ENCODE data around the gene HTR6.

DNA sequence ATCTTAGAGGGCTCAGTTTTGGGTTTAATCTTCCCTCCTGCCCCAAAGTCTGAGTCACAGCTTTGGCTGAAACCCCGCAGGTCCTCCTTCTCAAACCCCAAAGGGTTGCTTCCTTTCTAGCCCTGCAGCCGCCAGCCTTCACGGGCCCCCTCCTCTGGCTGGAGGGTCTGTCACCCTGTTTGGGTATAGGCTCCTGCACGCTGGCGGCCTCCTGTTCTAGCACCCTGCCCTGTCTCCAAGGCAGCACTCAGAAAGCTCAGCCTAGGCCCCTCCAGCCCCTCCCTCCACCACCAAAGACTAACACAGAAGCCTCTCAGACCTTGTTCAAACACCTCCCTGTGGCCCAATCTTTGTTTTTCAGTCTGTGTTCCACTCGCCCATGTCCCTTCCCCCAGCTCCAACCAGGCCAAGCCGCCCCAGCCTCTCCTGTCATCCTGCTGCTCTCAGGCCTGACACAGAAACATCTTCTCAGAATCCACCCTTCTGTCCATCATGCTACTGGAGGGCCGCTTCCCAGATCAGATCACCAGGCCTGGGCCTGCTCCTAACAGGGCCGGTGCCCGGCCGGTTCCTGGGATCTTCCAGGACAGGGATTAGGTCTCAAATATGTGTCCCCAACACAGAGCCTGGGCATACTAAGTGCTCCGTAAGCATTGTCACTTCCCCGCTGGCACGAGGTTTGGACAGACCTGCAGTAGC is 35.6 kb downstream of the HTR6 start:
- TF ChIP-seq CTCF (conservative IDR thresholded peaks at IDR 0.05), result no peak
- TF ChIP-seq EZH2 (IDR thresholded peaks at IDR 0.05; ENCODE audit: low read depth), result no peak

Measured in PC-9 (cell line).